ENCODE data around the gene ZSWIM6.

GRCh38 chr5:61389609-61390008, 57.6 kb downstream of the ZSWIM6 start:
- TF ChIP-seq CTCF (IDR thresholded peaks at IDR 0.05; ENCODE audit: poor library complexity) (no peak), EZH2 (IDR thresholded peaks at IDR 0.05; ENCODE audit: borderline replicate concordance) (no peak)
